HepG2 (cell line): ENCODE data around the gene ITGB2. TPM values are rescaled to one million over a fixed set of nuclear protein-coding genes. Genes with fewer than 3 reads are reported as not detected.
A peak's percentile ranks its signal among the peaks of the same experiment; 100 is the strongest.

ENCODE experiments used
- ATF7 ChIP-seq, 2 experiments: fragments of 450-650 bp in 1 of 2; sonication (generic) in 1 of 2; formaldehyde crosslinking in 1 of 2; IDR thresholded peaks; 2 replicates each; pipeline versions ENCODE4 v1.4.0 to v1.6.1; 2016 to 2020; ENCODE audit warnings: antibody characterized with exemption in 1 of 2, mild to moderate bottlenecking in 1 of 2, missing genetic modification reagents in 1 of 2
- ATF7-NPFF ChIP-seq: sonication (generic); formaldehyde crosslinking; IDR thresholded peaks from 2 replicates; pipeline ENCODE4 v1.8.1; 2023; ENCODE audit warnings: mild to moderate bottlenecking, low read depth, missing genetic modification reagents, moderate library complexity
- BRCA1 ChIP-seq: sonication (generic); formaldehyde crosslinking; IDR thresholded peaks from 2 replicates; pipeline ENCODE4 v1.4.0; 2020; ENCODE audit warnings: missing genetic modification reagents
- CHCHD3 ChIP-seq: sonication (generic); formaldehyde crosslinking; IDR thresholded peaks from 2 replicates; pipeline ENCODE4 v1.8.0; 2022; ENCODE audit warnings: mild to moderate bottlenecking, missing genetic modification reagents, moderate library complexity
- EHMT2 ChIP-seq: fragments of 200-600 bp; sonication (generic); IDR thresholded peaks from 2 replicates; pipeline ENCODE4 v1.7.0; 2017; ENCODE audit warnings: antibody characterized with exemption, low read depth, low read length, borderline replicate concordance
- FOXC1 ChIP-seq: sonication (generic); formaldehyde crosslinking; IDR thresholded peaks from 2 replicates; pipeline ENCODE4 v1.8.0; 2022; ENCODE audit warnings: mild to moderate bottlenecking, missing genetic modification reagents, borderline replicate concordance
- GMEB1 ChIP-seq: sonication (generic); formaldehyde crosslinking; IDR thresholded peaks from 2 replicates; pipeline ENCODE4 v1.5.1; 2020; ENCODE audit warnings: missing genetic modification reagents, mild to moderate bottlenecking, borderline replicate concordance
- NFIC ChIP-seq: IDR thresholded peaks from 2 replicates; pipeline ENCODE4 v1.6.1; 2012; ENCODE audit warnings: mild to moderate bottlenecking, low read length, inconsistent platforms
- NFYB ChIP-seq: sonication (generic); formaldehyde crosslinking; IDR thresholded peaks from 2 replicates; pipeline ENCODE4 v1.4.0; 2020; ENCODE audit warnings: missing genetic modification reagents
- RAD21 ChIP-seq: fragments of 450-650 bp; formaldehyde crosslinking; IDR thresholded peaks from 2 replicates; pipeline ENCODE4 v1.5.0; 2020; ENCODE audit warnings: mild to moderate bottlenecking
- RFX3 ChIP-seq: IDR thresholded peaks from 2 replicates; pipeline ENCODE4 v1.6.1; 2016; ENCODE audit warnings: missing biosample characterization, missing genetic modification reagents
- TARDBP ChIP-seq: sonication (generic); formaldehyde crosslinking; IDR thresholded peaks from 2 replicates; pipeline ENCODE4 v1.8.0; 2022; ENCODE audit warnings: mild to moderate bottlenecking, missing genetic modification reagents
- ZMYM2 ChIP-seq: sonication (generic); formaldehyde crosslinking; IDR thresholded peaks from 2 replicates; pipeline ENCODE4 v1.8.0; 2022; ENCODE audit warnings: mild to moderate bottlenecking, missing genetic modification reagents
- ZNF577 ChIP-seq: sonication (generic); formaldehyde crosslinking; IDR thresholded peaks from 2 replicates; pipeline ENCODE4 v1.4.0; 2020; ENCODE audit warnings: mild to moderate bottlenecking, low read depth, missing genetic modification reagents, borderline replicate concordance
- polyA plus RNA-seq, 8 experiments: library from polyadenylated mRNA; depleted of rRNA in 3 of 8; stranded (reverse) in 7 of 8; unstranded in 1 of 8; fragments of >200 nt; fragmentation: Illumina TruSeq in 4 of 8; extraction: Trizol in 4 of 8; gene quantifications; 2 replicates each; pipeline versions ENCODE4 v1.2.1 to v1.2.3, GENCODE V29; 2011 to 2016; ENCODE audit warnings: low read depth in 4 of 8, missing spikeins in 1 of 8, mixed read lengths in 1 of 8; ENCODE audit not compliant: insufficient read depth in 1 of 8
- total RNA-seq, 5 experiments: library from RNA; depleted of rRNA; stranded (reverse); fragments of >200 nt; fragmentation: Illumina TruSeq; extraction: Trizol; gene quantifications; 2 replicates each; pipeline ENCODE4 v1.2.3, GENCODE V29; 2016; ENCODE audit warnings: low read depth in 1 of 5
- TF ChIP-seq, protein P1 (sequence below): IDR thresholded peaks from 2 replicates; pipeline ENCODE4 v1.6.1; 2016; ENCODE audit warnings: low read depth, control low read depth
- TF ChIP-seq, protein P2 (sequence below): sonication (generic); formaldehyde crosslinking; IDR thresholded peaks from 2 replicates; pipeline ENCODE4 v1.9.0; 2021; ENCODE audit warnings: missing genetic modification reagents, borderline replicate concordance
- TF ChIP-seq, protein P3 (sequence below): sonication (generic); formaldehyde crosslinking; IDR thresholded peaks from 2 replicates; pipeline ENCODE4 v1.8.1; 2022; ENCODE audit warnings: mild to moderate bottlenecking, missing genetic modification reagents
- TF ChIP-seq, protein P4 (sequence below): sonication (generic); formaldehyde crosslinking; IDR thresholded peaks from 2 replicates; pipeline ENCODE4 v1.9.0; 2021; ENCODE audit warnings: missing genetic modification reagents, borderline replicate concordance

ITGB2 gene
- total and polyA plus RNA-seq, 2 of the 13 experiments (the other 11 are each of a cell fraction or from before 2014, with no cell fraction given) = 4.2 to 18.0 TPM

- TF ChIP-seq GMEB1 (CRISPR knock-in tag) (no peak), RFX3 (no peak), TARDBP (CRISPR knock-in tag) (peak; percentile 47; the same call in 1 of the 2 replicates), NFIC (no peak), ZNF577 (CRISPR knock-in tag) (no peak), ATF7-NPFF (CRISPR knock-in tag) (no peak), RAD21 (no peak), CHCHD3 (CRISPR knock-in tag) (no peak), EHMT2 (no peak), ATF7 (IDR thresholded peaks at IDR 0.05) (no peak), ATF7 (CRISPR knock-in tag; IDR thresholded peaks at IDR 0.05) (peak; percentile 47; the same call in 1 of the 2 replicates), NFYB (CRISPR knock-in tag) (no peak), ZMYM2 (CRISPR knock-in tag) (peak; percentile 71), BRCA1 (CRISPR knock-in tag) (no peak), FOXC1 (no peak)
- TF ChIP-seq, protein P1, sequence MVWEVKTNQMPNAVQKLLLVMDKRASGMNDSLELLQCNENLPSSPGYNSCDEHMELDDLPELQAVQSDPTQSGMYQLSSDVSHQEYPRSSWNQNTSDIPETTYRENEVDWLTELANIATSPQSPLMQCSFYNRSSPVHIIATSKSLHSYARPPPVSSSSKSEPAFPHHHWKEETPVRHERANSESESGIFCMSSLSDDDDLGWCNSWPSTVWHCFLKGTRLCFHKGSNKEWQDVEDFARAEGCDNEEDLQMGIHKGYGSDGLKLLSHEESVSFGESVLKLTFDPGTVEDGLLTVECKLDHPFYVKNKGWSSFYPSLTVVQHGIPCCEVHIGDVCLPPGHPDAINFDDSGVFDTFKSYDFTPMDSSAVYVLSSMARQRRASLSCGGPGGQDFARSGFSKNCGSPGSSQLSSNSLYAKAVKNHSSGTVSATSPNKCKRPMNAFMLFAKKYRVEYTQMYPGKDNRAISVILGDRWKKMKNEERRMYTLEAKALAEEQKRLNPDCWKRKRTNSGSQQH (CRISPR knock-in tag) = peak; percentile 24; the same call in 1 of the 2 replicates
- TF ChIP-seq, protein P2, sequence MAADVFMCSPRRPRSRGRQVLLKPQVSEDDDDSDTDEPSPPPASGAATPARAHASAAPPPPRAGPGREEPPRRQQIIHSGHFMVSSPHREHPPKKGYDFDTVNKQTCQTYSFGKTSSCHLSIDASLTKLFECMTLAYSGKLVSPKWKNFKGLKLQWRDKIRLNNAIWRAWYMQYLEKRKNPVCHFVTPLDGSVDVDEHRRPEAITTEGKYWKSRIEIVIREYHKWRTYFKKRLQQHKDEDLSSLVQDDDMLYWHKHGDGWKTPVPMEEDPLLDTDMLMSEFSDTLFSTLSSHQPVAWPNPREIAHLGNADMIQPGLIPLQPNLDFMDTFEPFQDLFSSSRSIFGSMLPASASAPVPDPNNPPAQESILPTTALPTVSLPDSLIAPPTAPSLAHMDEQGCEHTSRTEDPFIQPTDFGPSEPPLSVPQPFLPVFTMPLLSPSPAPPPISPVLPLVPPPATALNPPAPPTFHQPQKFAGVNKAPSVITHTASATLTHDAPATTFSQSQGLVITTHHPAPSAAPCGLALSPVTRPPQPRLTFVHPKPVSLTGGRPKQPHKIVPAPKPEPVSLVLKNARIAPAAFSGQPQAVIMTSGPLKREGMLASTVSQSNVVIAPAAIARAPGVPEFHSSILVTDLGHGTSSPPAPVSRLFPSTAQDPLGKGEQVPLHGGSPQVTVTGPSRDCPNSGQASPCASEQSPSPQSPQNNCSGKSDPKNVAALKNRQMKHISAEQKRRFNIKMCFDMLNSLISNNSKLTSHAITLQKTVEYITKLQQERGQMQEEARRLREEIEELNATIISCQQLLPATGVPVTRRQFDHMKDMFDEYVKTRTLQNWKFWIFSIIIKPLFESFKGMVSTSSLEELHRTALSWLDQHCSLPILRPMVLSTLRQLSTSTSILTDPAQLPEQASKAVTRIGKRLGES (CRISPR knock-in tag) = no peak
- TF ChIP-seq, protein P3, sequence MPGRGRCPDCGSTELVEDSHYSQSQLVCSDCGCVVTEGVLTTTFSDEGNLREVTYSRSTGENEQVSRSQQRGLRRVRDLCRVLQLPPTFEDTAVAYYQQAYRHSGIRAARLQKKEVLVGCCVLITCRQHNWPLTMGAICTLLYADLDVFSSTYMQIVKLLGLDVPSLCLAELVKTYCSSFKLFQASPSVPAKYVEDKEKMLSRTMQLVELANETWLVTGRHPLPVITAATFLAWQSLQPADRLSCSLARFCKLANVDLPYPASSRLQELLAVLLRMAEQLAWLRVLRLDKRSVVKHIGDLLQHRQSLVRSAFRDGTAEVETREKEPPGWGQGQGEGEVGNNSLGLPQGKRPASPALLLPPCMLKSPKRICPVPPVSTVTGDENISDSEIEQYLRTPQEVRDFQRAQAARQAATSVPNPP (CRISPR knock-in tag) = no peak
- TF ChIP-seq, protein P4, sequence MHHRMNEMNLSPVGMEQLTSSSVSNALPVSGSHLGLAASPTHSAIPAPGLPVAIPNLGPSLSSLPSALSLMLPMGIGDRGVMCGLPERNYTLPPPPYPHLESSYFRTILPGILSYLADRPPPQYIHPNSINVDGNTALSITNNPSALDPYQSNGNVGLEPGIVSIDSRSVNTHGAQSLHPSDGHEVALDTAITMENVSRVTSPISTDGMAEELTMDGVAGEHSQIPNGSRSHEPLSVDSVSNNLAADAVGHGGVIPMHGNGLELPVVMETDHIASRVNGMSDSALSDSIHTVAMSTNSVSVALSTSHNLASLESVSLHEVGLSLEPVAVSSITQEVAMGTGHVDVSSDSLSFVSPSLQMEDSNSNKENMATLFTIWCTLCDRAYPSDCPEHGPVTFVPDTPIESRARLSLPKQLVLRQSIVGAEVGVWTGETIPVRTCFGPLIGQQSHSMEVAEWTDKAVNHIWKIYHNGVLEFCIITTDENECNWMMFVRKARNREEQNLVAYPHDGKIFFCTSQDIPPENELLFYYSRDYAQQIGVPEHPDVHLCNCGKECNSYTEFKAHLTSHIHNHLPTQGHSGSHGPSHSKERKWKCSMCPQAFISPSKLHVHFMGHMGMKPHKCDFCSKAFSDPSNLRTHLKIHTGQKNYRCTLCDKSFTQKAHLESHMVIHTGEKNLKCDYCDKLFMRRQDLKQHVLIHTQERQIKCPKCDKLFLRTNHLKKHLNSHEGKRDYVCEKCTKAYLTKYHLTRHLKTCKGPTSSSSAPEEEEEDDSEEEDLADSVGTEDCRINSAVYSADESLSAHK (CRISPR knock-in tag) = no peak
Observed at GRCh38 chr21:44869781-44870747, 50.6 kb downstream of the ITGB2 start (continued).
